Measurements from ENCODE around the gene REEP1.

DNA sequence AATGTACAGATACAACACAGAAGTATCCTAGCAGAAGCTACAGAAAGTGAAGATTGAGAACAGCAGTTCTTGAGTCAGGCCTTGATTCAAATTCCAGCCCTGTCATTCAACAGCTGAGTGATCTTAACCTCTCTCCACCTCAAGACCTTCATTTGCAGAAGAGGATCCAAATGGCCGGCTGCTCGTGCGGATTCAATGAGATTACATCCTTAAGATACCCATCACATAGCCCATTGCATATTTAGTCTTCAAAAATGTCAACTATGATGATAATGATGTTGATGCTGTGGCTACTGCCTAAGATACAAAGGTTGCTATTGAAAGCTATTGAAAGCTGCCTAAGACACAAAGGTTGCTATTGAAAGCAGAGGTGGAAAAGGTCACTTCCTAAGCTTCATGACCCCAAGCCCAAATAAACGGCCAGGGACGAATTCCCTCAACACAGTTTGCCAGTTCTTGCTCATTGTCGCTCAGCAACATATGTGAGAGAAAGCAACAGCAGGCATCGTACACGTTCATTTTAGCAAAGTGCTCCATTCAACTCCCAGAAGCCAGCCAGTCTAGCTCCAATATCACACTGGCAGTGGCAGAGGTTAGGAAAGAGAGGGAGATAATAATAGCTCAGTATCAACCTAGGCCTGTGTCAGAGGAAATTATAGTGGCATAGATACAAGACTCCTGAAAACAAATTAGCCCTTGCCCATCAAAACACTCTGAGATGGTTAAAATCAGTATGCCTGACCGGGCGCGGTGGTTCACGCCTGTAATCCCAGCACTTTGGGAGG, 102.0 kb downstream of the REEP1 start:
- TF ChIP-seq, protein P1, sequence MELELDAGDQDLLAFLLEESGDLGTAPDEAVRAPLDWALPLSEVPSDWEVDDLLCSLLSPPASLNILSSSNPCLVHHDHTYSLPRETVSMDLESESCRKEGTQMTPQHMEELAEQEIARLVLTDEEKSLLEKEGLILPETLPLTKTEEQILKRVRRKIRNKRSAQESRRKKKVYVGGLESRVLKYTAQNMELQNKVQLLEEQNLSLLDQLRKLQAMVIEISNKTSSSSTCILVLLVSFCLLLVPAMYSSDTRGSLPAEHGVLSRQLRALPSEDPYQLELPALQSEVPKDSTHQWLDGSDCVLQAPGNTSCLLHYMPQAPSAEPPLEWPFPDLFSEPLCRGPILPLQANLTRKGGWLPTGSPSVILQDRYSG (CRISPR knock-in tag; IDR thresholded peaks at IDR 0.05): no peak
- TF ChIP-seq, protein P2, sequence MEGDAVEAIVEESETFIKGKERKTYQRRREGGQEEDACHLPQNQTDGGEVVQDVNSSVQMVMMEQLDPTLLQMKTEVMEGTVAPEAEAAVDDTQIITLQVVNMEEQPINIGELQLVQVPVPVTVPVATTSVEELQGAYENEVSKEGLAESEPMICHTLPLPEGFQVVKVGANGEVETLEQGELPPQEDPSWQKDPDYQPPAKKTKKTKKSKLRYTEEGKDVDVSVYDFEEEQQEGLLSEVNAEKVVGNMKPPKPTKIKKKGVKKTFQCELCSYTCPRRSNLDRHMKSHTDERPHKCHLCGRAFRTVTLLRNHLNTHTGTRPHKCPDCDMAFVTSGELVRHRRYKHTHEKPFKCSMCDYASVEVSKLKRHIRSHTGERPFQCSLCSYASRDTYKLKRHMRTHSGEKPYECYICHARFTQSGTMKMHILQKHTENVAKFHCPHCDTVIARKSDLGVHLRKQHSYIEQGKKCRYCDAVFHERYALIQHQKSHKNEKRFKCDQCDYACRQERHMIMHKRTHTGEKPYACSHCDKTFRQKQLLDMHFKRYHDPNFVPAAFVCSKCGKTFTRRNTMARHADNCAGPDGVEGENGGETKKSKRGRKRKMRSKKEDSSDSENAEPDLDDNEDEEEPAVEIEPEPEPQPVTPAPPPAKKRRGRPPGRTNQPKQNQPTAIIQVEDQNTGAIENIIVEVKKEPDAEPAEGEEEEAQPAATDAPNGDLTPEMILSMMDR (CRISPR knock-in tag; IDR thresholded peaks at IDR 0.05): no peak
- TF ChIP-seq KLF16 (CRISPR knock-in tag; IDR thresholded peaks at IDR 0.05): no peak
- TF ChIP-seq, protein P3, sequence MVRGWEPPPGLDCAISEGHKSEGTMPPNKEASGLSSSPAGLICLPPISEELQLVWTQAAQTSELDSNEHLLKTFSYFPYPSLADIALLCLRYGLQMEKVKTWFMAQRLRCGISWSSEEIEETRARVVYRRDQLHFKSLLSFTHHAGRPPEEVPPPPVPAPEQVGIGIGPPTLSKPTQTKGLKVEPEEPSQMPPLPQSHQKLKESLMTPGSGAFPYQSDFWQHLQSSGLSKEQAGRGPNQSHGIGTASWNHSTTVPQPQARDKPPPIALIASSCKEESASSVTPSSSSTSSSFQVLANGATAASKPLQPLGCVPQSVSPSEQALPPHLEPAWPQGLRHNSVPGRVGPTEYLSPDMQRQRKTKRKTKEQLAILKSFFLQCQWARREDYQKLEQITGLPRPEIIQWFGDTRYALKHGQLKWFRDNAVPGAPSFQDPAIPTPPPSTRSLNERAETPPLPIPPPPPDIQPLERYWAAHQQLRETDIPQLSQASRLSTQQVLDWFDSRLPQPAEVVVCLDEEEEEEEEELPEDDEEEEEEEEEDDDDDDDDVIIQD (CRISPR knock-in tag; IDR thresholded peaks at IDR 0.05; ENCODE audit: low read depth): no peak
- TF ChIP-seq SMC3 (IDR thresholded peaks at IDR 0.05; ENCODE audit: low read length): no peak
- TF ChIP-seq, protein P4, sequence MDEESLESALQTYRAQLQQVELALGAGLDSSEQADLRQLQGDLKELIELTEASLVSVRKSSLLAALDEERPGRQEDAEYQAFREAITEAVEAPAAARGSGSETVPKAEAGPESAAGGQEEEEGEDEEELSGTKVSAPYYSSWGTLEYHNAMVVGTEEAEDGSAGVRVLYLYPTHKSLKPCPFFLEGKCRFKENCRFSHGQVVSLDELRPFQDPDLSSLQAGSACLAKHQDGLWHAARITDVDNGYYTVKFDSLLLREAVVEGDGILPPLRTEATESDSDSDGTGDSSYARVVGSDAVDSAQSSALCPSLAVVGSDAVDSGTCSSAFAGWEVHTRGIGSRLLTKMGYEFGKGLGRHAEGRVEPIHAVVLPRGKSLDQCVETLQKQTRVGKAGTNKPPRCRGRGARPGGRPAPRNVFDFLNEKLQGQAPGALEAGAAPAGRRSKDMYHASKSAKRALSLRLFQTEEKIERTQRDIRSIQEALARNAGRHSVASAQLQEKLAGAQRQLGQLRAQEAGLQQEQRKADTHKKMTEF (CRISPR knock-in tag; IDR thresholded peaks at IDR 0.05): no peak
- no peak for TF ChIP-seq CCAR2 (optimal IDR thresholded peaks at IDR 0.05; ENCODE audit: low read depth, low read length)
- TF ChIP-seq TERF1 (CRISPR knock-in tag; IDR thresholded peaks at IDR 0.05): no peak
- TF ChIP-seq CHCHD3 (CRISPR knock-in tag; IDR thresholded peaks at IDR 0.05): no peak
- no peak for TF ChIP-seq HIC2 (CRISPR knock-in tag; IDR thresholded peaks at IDR 0.05; ENCODE audit: low read depth)
